AG20443 (cell line): ENCODE data around the gene MLLT10.

ENCODE experiments used
- DNase-seq: peaks from one replicate; pipeline ENCODE4 v3.0.0; 2012; ENCODE audit warnings: low spot score, mixed read lengths

Gene MLLT10

DNA sequence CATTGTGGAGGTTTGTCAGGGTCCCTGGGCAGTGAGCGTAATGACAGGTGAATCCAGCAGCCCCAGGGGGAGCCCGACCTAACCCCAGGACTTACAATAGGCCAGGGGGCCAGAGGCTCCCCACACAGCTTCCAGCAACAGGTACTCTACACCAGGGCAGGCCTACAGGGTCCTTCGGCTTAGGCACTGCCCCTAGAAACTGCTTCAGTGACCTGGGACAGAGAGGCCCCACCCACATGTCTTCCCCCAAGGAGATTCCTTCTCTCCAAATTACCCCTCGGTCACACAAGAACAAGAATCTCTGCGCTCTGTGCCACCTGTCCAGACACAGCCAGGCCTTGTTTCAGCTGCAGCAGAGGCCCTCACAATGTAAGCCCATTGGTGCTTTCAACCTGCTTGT lies 32.9 kb upstream of the MLLT10 start:
- no peak for DNase-seq

DNA sequence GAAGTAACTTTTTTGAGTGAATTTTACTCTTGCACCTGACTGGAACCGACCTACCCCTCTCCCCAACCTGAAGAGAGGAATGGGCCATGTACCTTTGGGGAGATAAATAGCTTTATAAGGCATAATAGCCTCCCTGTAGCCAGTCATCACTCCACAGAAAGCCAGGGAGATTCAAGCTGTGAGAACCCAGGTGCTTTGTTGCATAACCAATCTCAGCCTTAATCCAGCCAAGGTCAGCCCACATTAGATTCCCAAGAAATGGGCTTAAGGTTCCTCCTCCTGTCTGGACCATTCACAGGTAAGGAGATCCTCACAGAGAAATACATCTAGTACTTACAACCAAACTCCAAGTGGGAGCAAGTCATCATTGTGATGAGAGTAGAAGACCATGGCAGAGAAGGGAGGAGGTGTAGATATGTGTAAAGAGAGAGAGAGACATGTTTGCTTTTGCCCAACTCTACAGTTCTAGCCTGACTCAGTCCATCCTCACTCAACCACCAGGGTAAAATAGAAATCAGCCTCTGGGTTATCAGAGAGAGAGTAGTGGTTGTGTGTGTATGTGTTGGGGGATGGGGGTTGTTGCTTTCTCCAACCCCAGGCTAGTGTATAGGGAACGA lies 32.2 kb upstream of the MLLT10 start:
- DNase-seq: no peak

DNA sequence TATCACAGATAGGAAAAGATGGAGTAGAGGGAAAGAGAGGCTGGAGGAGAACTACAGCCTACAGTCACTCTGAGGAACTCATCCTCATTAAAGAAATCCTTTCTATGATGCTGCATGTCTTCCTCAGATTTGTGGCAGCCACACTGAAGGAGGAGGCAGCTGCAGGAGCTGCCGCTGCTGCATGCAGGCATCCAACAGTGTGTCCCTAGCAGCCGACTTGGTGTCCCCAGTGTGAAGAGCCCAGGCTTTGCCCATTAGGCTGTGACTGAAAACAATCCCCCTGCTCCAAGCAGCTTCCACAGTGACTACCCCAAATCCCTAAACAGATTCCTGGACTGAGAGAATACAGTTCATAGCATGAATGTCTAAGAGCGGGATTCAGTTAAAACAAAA lies 31.7 kb upstream of the MLLT10 start:
- no peak for DNase-seq

DNA sequence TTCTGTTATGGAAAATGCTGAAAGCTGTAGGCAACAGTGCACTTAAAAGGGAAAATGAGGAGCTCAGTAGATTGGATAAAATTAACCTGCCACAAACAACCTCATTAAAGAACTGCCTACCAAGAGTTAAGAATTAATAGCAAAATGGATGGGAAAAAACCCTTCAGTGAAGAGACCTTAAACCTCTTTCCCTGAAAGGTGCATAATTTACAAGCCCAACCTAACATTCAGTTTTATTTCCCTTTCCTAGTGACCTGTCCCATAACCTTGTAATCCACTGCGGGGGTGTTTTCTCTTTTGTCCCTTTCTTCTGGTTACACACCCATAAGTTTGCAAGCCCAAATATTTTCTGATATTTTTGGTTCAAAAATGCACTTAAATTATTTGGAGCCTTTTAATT lies 30.5 kb upstream of the MLLT10 start:
- no peak for DNase-seq

DNA sequence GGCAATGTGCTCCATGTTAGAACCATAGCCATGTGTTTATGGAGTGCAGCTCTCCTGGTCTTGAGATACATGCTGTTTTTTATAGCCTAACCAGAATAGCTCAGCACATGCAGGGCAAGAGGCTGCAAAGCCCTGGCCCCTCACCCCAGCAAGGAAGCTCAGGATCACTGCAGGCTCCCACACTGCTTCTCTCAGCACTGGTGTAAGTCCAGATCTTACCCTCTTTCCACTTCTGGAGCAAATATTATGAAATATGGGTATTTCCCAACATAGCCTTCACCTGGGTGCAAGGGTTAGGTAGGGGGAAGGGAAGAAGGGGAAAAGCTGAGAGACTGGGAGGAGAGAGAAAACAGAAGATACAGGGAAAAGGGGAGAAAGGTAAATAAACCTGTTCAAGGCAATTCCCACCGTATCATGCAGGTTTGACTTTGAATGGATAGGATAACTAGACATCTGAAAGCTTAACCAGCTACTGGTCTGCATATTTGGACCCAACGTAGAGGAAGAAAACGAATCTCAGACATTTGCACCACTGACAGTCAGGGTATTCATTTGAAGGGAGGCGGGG lies 28.2 kb upstream of the MLLT10 start:
- DNase-seq: no peak

DNA sequence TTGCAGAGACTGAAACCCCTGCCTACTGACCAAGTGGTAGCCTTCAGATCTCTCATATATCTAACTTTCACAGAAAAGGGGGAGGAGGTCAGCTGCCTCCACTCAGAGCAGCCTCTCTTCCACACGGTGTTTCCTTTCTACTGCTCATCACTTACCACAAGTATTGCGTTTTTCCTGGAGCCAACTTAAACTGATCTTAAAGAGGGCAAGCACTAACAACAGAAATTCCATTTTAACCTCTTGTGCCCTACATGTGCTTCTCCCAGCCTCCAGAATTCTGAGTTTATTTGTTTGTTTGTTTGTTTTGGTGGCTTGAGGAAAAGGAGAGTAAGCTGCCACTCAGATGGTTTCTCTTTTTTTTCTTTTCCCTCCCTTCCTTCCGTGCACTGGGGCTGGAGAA lies 27.7 kb upstream of the MLLT10 start:
- no peak for DNase-seq

DNA sequence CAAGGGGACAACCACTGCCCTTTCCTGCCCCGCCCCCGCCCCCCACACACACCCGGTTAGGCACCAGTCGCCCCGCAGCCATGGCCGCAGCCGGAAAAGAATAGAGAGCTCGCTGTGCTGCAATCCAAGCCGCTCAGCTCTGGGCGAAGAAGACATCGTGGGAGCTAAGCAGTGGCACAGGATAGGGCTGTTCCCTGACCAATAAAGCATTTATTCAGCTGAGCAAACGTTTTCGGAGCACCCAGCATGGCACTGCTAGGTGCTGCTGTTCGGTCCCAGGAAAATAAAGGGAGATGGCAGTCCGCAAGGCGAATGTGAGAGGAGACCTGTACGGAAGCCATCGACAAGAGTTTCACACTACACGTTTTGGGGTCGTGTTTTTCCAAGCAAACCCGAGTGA lies 26.9 kb upstream of the MLLT10 start:
- DNase-seq: no peak

DNA sequence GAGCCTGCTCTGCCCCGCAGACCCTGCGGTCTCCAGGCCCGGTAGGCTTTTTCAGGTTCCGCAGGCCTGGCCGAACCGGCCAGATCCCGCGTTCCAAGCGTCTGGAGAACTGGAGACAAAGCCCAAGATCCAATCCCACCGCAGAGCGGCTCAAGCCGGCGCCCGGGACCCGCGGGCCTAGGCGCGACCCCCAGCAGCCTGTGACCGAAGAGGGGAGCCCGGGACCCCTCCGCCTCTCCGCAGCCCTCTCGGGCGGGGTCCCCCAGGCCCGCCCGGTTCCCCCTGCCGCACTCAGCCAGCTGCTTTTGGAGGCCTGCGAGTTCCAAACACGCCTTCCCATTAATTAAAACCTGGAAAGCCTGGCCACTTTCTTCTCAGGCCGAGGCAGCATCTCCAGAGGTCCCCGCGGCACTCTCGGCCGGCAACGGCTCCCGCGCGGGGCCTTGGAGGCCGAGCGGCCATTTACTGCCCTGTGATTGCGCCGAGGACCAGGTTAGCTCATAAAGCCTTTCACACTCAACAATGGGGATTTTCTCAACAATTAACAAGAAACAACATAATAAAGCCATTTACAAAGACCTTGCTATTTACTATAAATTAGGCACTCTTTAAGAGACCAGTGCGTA lies 25.2 kb upstream of the MLLT10 start:
- DNase-seq: peak; percentile 35

DNA sequence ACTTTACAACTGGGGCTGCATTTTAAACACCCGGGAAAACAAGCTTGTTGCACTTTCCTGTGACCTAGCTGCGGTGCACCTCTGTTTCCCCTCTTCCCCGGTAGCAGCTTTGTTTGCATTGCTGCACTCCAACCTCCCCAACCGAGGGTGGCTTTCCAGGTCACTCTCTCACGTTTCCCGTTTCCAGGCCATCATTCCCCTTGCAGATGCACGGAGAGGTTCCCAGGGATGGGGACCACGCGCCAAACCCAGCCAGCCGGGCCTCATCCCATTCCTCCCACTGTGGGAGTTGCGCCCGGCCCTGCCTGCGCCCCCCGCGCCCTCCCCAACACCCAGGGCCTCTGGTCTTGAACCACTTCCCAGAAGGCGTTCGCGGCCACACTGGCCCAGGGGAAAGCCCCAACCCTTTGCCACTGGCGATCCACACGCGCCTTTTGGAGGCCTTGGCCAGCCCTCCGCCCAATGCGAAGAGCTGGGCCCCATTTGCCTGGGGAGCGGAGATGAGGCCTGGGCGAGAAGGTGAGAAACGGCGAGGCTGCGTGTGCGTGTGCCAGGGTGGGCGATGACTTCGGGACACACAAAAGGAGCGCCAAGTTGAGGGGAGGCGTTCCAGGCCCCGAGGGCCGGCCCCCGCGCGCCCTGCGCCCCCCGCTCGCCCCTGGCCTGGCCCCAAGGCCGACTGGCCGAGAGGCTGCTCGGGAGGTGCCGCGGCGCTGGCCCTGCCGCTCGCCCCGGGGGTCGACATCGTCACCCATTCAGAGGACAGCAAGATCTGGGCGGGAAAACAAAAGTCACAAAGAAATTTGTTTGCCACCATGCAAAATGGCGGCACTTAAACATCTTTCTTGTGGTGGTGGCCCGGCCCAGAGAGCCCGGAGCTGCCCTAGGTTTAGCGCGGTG lies 24.4 kb upstream of the MLLT10 start:
- DNase-seq: peak; percentile 25

DNA sequence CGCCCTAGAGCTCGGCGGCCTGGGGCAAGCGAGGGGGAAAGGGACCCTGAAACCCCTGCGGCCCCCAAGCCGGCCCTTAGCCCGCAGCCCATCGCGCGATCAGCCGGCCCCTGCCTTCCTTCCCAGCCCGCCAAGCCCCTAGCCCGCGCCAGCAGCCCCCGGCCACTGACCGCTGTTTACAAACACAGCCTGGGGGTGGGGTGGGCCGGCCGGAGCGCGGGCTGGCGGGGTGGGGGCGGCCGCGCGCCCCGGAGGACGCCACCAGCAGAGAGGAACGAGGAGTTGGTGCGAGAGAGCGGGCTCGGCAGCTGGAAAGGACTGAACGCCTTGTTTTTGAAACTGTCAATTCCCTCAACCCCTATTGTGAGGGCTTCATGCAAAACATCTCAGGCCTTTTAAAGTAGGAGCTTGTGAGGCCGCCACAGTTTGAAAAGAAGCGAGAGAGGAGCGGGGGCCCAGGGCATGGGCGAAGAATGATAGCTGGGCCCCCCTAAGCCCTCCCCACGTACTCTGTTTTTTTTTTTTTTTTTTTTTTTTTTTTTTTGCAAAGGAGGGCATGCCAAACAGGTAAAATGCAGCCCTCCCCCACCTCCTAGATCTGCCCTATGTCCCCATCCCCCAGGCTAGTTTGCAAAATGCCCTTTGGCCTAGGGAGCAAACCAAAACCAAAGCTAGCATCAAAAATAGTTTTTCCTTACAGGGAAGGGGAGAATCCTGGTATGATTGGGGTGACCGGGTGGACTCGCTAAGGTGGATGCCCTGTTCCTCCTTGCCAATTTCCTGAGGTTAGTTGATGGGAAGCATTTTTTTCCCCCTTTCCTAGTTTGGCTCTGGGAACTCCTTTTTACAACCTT lies 23.6 kb upstream of the MLLT10 start:
- peak; percentile 68 for DNase-seq

DNA sequence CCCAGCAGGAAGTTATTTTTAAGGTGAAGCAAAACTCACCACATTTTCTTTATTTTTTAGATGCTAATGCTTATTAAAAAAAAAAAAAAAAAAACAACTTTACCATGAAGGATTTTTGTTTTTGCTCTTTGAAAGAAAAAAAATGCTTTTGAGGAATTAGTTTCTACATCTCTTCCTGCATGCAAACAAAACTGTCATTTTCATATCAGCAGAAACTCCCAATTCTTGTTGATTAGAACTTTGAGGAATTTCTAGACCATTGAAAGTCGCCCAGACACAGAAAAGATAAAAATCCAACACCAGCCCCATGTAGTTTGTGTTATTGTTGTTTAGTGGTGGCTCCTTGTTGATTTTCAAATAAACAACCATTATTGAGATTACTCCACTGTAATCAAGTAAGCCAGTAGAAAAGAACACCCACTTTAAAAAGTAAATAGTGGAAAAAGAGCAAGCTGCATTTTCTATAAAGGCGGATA lies 22.9 kb upstream of the MLLT10 start:
- no peak for DNase-seq

DNA sequence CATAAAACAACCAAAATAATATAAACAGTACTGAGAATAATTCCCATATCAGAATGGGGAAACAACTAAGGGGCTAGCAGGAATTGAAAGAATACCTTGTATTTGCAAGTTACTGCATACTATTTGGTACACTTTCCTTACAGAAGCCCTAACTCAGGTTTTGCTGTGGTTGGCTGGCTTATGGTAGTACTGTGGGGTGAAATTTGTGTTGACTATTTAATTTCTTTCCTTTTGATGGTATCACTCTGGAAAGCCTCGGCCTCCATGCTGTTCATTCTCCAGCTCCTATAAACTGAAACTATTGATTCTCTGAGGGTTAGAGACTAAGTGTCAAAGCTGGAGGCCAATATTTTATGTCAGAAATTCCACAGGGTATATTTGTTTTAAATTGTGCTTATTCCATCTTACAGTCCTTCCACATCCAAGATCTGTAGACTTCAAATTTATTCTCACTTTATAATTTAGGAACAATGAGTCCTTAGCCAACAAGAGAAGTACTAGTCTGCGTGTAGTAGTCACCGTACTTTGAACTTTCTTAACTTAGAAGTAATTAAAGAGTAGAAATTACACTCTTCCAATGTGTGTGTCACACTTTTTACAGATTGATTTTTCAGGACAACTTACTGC lies 22.0 kb upstream of the MLLT10 start:
- DNase-seq: no peak

DNA sequence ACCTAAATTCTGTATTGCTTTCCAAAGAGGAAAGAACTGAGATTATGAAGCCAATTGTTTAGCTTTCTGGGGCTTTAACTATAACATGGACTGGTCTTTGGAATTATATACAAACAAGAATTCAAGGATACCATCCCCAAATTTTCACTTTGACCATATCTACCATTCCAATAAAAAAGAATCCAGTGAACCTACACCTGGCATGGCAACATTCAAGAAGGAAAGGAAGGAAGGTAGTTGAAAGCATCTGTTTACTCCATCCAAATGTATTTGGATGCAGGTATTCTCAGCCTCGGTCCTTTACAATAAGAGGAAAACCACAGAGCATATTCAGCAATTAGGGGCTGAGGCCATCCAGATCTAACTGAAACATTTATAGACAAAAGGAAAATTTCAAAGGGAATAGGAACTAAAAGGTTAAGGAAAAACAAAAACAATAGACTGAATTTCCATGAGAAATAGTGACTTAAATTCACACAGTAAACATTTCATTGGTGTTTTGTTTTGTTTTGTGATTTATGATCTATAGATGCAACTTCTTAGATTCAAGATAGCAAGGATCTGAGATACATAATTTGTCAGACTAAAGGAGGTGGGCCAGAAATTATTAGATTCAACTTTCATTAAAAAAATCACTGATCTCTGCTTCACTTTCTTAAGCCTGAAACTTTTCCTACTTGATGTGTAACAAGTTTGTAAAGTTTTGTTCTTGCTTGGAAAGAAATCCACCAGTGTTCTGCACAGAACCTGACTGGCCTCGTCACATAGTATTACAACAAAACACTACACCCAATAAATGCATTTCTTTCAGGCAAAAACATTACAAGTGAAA lies 21.2 kb upstream of the MLLT10 start:
- DNase-seq: no peak

DNA sequence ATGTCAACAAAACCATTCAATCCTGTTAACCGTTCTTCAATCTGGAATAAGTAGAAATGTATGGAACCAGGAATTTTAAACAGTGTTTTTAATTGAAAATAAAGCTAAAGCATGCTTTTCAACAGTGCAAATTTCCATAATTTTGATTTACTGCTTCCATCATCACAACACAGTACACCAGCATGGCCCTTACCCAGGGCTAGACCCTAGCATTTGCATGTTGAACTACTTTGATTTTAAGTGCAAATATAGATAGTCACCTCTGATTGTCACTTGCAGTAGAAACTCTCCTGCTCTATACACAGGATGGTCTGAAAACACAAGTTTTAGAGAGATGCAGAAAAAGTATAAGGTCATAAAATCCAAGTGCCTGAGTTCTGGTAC lies 20.6 kb upstream of the MLLT10 start:
- no peak for DNase-seq

DNA sequence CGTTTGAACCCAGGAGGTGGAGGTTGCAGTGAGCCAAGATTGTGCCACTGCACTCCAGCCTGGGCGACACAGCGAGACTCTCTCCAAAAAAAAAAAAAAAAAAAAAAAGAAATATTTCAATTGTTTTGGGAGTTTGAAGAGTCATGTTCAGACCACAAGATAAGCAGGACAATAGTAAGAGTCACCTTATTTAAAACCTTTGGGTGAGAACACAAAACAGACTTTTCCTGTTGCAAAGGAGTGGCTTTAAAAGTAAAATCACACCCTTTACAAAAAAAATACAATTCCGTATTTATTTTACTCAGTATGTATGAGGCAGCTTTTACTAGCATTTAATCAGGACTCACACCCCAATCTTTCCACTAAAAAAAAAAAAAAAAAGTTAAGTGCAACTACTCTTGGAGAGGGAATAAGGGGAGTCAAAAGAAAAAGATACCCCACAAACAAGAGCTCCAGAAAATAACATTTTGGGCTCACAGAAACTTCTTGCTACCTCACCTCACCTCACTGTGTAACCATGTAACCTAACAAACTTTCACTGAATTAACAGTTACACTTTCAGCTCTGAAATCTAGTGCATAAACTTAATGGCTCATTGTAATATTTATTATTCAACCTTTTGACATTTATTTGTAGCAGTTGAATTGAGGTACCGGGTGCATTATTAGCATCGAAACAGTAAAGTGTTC lies 19.8 kb upstream of the MLLT10 start:
- no peak for DNase-seq

DNA sequence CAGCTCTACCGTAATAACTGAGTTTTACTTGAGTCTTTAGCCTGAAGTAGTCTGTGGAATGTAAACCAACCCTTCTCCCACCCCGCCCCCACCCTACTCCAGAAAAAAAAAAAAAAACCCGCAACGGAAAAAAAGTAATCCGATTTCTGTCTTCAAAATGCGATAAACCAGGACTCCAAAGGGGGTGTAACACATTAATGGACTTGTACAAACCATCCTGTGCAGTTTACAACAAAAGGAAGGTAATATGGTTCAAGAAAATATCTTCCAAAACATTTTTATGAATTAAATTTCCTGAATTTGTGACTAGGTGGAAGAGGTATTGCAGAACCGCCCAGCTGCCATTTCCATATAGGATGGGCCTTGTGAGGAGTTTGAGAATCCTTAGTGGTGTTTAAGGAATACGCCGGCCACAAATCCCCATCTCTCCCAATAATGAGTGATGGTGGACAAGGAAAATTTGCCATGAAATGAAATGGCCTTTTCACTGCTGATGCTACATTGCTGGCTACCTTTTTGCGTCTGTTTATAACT lies 19.1 kb upstream of the MLLT10 start:
- no peak for DNase-seq

DNA sequence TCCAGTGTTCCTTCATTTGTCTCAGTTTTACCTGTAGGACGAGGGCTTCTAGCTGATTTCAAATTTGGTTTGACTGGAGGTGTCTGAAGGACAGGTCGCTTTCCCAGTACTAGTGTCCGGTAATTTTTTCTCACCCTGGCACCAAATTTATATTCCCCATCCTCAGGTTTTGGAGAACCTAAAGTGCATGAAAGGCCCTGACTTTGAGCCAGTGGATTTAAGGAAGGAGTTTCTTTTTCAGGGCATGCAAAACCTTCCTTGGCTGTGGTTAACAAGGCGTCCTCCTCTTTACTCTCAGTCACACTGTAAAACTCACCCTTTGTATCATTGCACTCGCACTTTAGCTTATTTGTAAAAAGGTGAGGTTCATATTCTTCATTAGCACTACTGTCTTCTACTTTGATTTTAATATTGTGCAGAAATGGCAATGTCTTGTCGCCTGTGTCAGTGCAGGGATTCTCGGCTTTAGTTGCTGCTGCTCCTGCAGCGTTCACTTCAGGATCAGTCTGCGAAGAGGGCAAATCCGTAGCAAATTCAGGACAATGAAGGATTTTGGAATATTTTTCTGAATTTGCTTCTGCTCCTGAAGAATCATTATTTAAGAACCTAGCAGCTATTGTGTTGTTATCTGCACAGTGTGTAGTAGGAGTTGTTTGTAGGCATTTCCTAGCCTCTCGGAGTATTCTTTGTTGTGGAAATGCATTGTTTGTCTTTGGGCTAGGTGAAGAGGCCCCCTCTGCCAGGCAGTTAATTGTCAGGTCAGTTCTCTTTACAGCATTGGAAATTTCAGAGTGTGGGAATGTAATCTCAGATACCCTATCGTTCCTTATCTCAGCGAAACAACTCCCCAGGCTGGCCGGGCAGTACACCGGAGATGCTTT lies 18.4 kb upstream of the MLLT10 start:
- no peak for DNase-seq
